ENCODE data around the gene SFR1.

Gene SFR1

GRCh38 chr10:104104418-104104817, 17.6 kb upstream of the SFR1 start:
- H3K36me3 ChIP-seq (ENCODE audit: control insufficient read depth, insufficient read depth, low read length): no peaks in the 10 kb centered on the region

GRCh38 chr10:104104926-104105325, 17.0 kb upstream of the SFR1 start:
- peaks cover 3% of the 10 kb centered on the region for H3K4me1 ChIP-seq (ENCODE audit: control insufficient read depth, insufficient read depth, low read length, poor library complexity, severe bottlenecking)

More at GRCh38 chr10:104104418-104104817, 17.6 kb upstream of the SFR1 start:
- no peaks in the 10 kb centered on the region for H3K4me1 ChIP-seq (ENCODE audit: control insufficient read depth, insufficient read depth, low read length, poor library complexity, severe bottlenecking)
- no CpG with 5 or more reads among the region's 1 CpG for WGBS, 2 experiments (ENCODE audit: insufficient coverage in 2 of 2)
- H3K4me3 ChIP-seq (ENCODE audit: extremely low read depth, insufficient read depth, low read length, poor library complexity, severe bottlenecking): no peak overlapping the region
- no peak overlapping the region for H3K27ac ChIP-seq (ENCODE audit: low read depth, low read length, severe bottlenecking)
- no peaks in the 10 kb centered on the region for H3K9me3 ChIP-seq (ENCODE audit: control insufficient read depth, low read length)

GRCh38 chr10:104109908-104110662, 11.9 kb upstream of the SFR1 start:
- Histone ChIP-seq H3K36me3 (ENCODE audit: control insufficient read depth, insufficient read depth, low read length) (no peaks in the 10 kb centered on the region), H3K4me3 (ENCODE audit: extremely low read depth, insufficient read depth, low read length, poor library complexity, severe bottlenecking) (no peak overlapping the region), H3K4me1 (ENCODE audit: control insufficient read depth, insufficient read depth, low read length, poor library complexity, severe bottlenecking) (peaks cover 3% of the 10 kb centered on the region), H3K9me3 (ENCODE audit: control insufficient read depth, low read length) (no peaks in the 10 kb centered on the region), H3K27ac (ENCODE audit: low read depth, low read length, severe bottlenecking) (peak overlapping the region; percentile 72)
- 86% methylated on average over 1 of the region's 3 CpGs; no CpG with 5 or more reads in 1 of the 2 experiments for whole genome bisulfite sequencing, 2 experiments (ENCODE audit: insufficient coverage in 2 of 2)

More at GRCh38 chr10:104104926-104105325, 17.0 kb upstream of the SFR1 start:
- no peaks in the 10 kb centered on the region for H3K9me3 ChIP-seq (ENCODE audit: control insufficient read depth, low read length)
- H3K4me3 ChIP-seq (ENCODE audit: extremely low read depth, insufficient read depth, low read length, poor library complexity, severe bottlenecking): no peak overlapping the region
- WGBS, 2 experiments (ENCODE audit: insufficient coverage in 2 of 2): 80 to 100% methylated on average over 1 of the region's 2 CpGs
- H3K36me3 ChIP-seq (ENCODE audit: control insufficient read depth, insufficient read depth, low read length): no peaks in the 10 kb centered on the region
- H3K27ac ChIP-seq (ENCODE audit: low read depth, low read length, severe bottlenecking): no peak overlapping the region

GRCh38 chr10:104113376-104113956, 8.5 kb upstream of the SFR1 start:
- Histone ChIP-seq H3K27ac (ENCODE audit: low read depth, low read length, severe bottlenecking) (no peak overlapping the region), H3K36me3 (ENCODE audit: control insufficient read depth, insufficient read depth, low read length) (no peaks in the 10 kb centered on the region), H3K9me3 (ENCODE audit: control insufficient read depth, low read length) (no peaks in the 10 kb centered on the region), H3K4me1 (ENCODE audit: control insufficient read depth, insufficient read depth, low read length, poor library complexity, severe bottlenecking) (peaks cover 3% of the 10 kb centered on the region), H3K4me3 (ENCODE audit: extremely low read depth, insufficient read depth, low read length, poor library complexity, severe bottlenecking) (no peak overlapping the region)
- WGBS, 2 experiments (ENCODE audit: insufficient coverage in 2 of 2): no CpG with 5 or more reads among the region's 1 CpG

GRCh38 chr10:104117839-104118323, 4.1 kb upstream of the SFR1 start:
- Histone ChIP-seq H3K4me1 (ENCODE audit: control insufficient read depth, insufficient read depth, low read length, poor library complexity, severe bottlenecking) (peaks cover 11% of the 10 kb centered on the region), H3K9me3 (ENCODE audit: control insufficient read depth, low read length) (no peaks in the 10 kb centered on the region), H3K27ac (ENCODE audit: low read depth, low read length, severe bottlenecking) (no peak overlapping the region), H3K36me3 (ENCODE audit: control insufficient read depth, insufficient read depth, low read length) (no peaks in the 10 kb centered on the region), H3K4me3 (ENCODE audit: extremely low read depth, insufficient read depth, low read length, poor library complexity, severe bottlenecking) (no peak overlapping the region)
- 94 to 96% methylated on average over 2 to 3 of the region's 4 CpGs for WGBS, 2 experiments (ENCODE audit: insufficient coverage in 2 of 2)

GRCh38 chr10:104119996-104120395, 2.0 kb upstream of the SFR1 start:
- 90 to 93% methylated on average over 3 of the region's 3 CpGs for WGBS, 2 experiments (ENCODE audit: insufficient coverage in 2 of 2)
- Histone ChIP-seq H3K36me3 (ENCODE audit: control insufficient read depth, insufficient read depth, low read length) (peaks cover 4% of the 10 kb centered on the region), H3K4me1 (ENCODE audit: control insufficient read depth, insufficient read depth, low read length, poor library complexity, severe bottlenecking) (peaks cover 11% of the 10 kb centered on the region), H3K4me3 (ENCODE audit: extremely low read depth, insufficient read depth, low read length, poor library complexity, severe bottlenecking) (peak overlapping the region; percentile 74), H3K27ac (ENCODE audit: low read depth, low read length, severe bottlenecking) (peak overlapping the region; percentile 100), H3K9me3 (ENCODE audit: control insufficient read depth, low read length) (no peaks in the 10 kb centered on the region)

GRCh38 chr10:104120512-104120902, 1.5 kb upstream of the SFR1 start:
- WGBS, 2 experiments (ENCODE audit: insufficient coverage in 2 of 2): 100% methylated on average over 2 of the region's 2 CpGs; no CpG with 5 or more reads in 1 of the 2 experiments
- H3K27ac ChIP-seq (ENCODE audit: low read depth, low read length, severe bottlenecking): peak overlapping the region; percentile 100
- no peaks in the 10 kb centered on the region for H3K9me3 ChIP-seq (ENCODE audit: control insufficient read depth, low read length)
- peak overlapping the region; percentile 74 for H3K4me3 ChIP-seq (ENCODE audit: extremely low read depth, insufficient read depth, low read length, poor library complexity, severe bottlenecking)
- H3K4me1 ChIP-seq (ENCODE audit: control insufficient read depth, insufficient read depth, low read length, poor library complexity, severe bottlenecking): peaks cover 11% of the 10 kb centered on the region
- peaks cover 7% of the 10 kb centered on the region for H3K36me3 ChIP-seq (ENCODE audit: control insufficient read depth, insufficient read depth, low read length)

- Histone ChIP-seq H3K4me1 (ENCODE audit: control insufficient read depth, insufficient read depth, low read length, poor library complexity, severe bottlenecking) (peaks cover 11% of the 10 kb centered on the region), H3K9me3 (ENCODE audit: control insufficient read depth, low read length) (no peaks in the 10 kb centered on the region), H3K4me3 (ENCODE audit: extremely low read depth, insufficient read depth, low read length, poor library complexity, severe bottlenecking) (peak overlapping the region; percentile 74), H3K36me3 (ENCODE audit: control insufficient read depth, insufficient read depth, low read length) (peaks cover 11% of the 10 kb centered on the region), H3K27ac (ENCODE audit: low read depth, low read length, severe bottlenecking) (peak overlapping the region; percentile 100)
- 3 to 4% methylated on average over 15 to 19 of the region's 28 CpGs for WGBS, 2 experiments (ENCODE audit: insufficient coverage in 2 of 2)
Measured at GRCh38 chr10:104120903-104121484, 977 bp upstream of the SFR1 start.

- no peaks in the 10 kb centered on the region for H3K9me3 ChIP-seq (ENCODE audit: control insufficient read depth, low read length)
- peak overlapping the region; percentile 74 for H3K4me3 ChIP-seq (ENCODE audit: extremely low read depth, insufficient read depth, low read length, poor library complexity, severe bottlenecking)
- H3K27ac ChIP-seq (ENCODE audit: low read depth, low read length, severe bottlenecking): peak overlapping the region; percentile 73
- WGBS, 2 experiments (ENCODE audit: insufficient coverage in 2 of 2): 0 to 10% methylated on average over 12 to 18 of the region's 23 CpGs
- H3K4me1 ChIP-seq (ENCODE audit: control insufficient read depth, insufficient read depth, low read length, poor library complexity, severe bottlenecking): peaks cover 11% of the 10 kb centered on the region
- peaks cover 11% of the 10 kb centered on the region for H3K36me3 ChIP-seq (ENCODE audit: control insufficient read depth, insufficient read depth, low read length)
Measured at GRCh38 chr10:104122225-104123107, 495 bp downstream of the SFR1 start.

GRCh38 chr10:104123397-104123796, 1.4 kb downstream of the SFR1 start:
- H3K27ac ChIP-seq (ENCODE audit: low read depth, low read length, severe bottlenecking): no peak overlapping the region
- no peak overlapping the region for H3K4me3 ChIP-seq (ENCODE audit: extremely low read depth, insufficient read depth, low read length, poor library complexity, severe bottlenecking)
- no peaks in the 10 kb centered on the region for H3K9me3 ChIP-seq (ENCODE audit: control insufficient read depth, low read length)
- peaks cover 11% of the 10 kb centered on the region for H3K36me3 ChIP-seq (ENCODE audit: control insufficient read depth, insufficient read depth, low read length)
- no CpG with 5 or more reads among the region's 1 CpG for WGBS, 2 experiments (ENCODE audit: insufficient coverage in 2 of 2)
- H3K4me1 ChIP-seq (ENCODE audit: control insufficient read depth, insufficient read depth, low read length, poor library complexity, severe bottlenecking): peaks cover 11% of the 10 kb centered on the region

Measured in mesodermal cell (in vitro differentiated cells).